SK-N-SH (cell line): Measurements from ENCODE around the gene RORB.

Experiments used
- EP300 ChIP-seq, 2 experiments: IDR thresholded peaks; 2 replicates each; pipeline versions ENCODE4 v1.4.0 to v1.6.1; 2012; ENCODE audit warnings: borderline replicate concordance in 1 of 2, low read depth in 1 of 2, low read length in 1 of 2
- EZH2phosphoT487 ChIP-seq: fragments of 200-600 bp; sonication (generic); IDR thresholded peaks from 2 replicates; pipeline ENCODE4 v1.6.1; 2017; ENCODE audit warnings: low read depth, mixed run types, mild to moderate bottlenecking, antibody characterized with exemption, moderate library complexity, borderline replicate concordance
- MEF2A ChIP-seq: IDR thresholded peaks from 2 replicates; pipeline ENCODE4 v1.4.0; 2012; ENCODE audit warnings: low read depth, borderline replicate concordance
- NRF1 ChIP-seq: IDR thresholded peaks from 2 replicates; pipeline ENCODE4 v1.6.1; 2012; ENCODE audit warnings: low read depth, mild to moderate bottlenecking, low read length
- SIN3A ChIP-seq: IDR thresholded peaks from 2 replicates; pipeline ENCODE4 v1.6.1; 2012; ENCODE audit warnings: low read depth, mild to moderate bottlenecking, low read length, moderate library complexity, borderline replicate concordance
- TF ChIP-seq, protein P1 (sequence below): fragments of 200-600 bp; sonication (generic); IDR thresholded peaks from 2 replicates; pipeline ENCODE4 v1.6.1; 2017; ENCODE audit warnings: antibody characterized with exemption, mild to moderate bottlenecking, moderate library complexity
- TF ChIP-seq, protein P2 (sequence below): IDR thresholded peaks from 2 replicates; pipeline ENCODE4 v1.4.0; 2012; ENCODE audit warnings: low read depth

DNA sequence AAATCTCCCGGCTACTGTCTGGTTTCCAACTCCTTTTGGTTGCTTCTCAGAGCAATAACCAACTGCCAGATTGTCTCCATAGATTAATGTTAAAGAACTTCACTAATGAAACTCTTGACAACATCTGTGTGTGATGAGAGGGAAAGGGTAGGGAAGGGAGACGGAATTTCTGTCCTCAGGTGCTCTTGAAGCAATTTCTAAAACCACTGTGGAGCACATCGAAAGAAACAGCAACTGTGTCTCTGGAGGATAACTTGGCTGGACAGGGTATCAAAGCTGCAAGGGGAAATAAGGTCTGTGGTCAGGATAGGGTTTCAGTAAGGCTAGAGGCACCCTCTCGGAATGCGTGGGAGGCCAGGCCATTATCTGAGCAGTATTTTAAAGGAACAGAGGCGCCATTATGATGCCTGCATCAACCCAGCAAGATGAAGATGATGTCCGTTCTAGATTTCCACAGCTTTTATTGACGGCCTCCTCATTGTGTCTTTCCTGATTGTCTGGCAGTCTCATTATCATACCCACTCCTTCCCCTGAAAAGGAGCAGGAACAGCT lies 76.6 kb downstream of the RORB start:
- TF ChIP-seq NRF1 (no peak), SIN3A (no peak), EP300 (IDR thresholded peaks at IDR 0.05; ENCODE audit: borderline replicate concordance in 1 of 2, low read depth in 1 of 2, low read length in 1 of 2) (no peak), EZH2phosphoT487 (no peak), MEF2A (no peak)
- TF ChIP-seq, protein P1, sequence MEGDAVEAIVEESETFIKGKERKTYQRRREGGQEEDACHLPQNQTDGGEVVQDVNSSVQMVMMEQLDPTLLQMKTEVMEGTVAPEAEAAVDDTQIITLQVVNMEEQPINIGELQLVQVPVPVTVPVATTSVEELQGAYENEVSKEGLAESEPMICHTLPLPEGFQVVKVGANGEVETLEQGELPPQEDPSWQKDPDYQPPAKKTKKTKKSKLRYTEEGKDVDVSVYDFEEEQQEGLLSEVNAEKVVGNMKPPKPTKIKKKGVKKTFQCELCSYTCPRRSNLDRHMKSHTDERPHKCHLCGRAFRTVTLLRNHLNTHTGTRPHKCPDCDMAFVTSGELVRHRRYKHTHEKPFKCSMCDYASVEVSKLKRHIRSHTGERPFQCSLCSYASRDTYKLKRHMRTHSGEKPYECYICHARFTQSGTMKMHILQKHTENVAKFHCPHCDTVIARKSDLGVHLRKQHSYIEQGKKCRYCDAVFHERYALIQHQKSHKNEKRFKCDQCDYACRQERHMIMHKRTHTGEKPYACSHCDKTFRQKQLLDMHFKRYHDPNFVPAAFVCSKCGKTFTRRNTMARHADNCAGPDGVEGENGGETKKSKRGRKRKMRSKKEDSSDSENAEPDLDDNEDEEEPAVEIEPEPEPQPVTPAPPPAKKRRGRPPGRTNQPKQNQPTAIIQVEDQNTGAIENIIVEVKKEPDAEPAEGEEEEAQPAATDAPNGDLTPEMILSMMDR, result no peak
- TF ChIP-seq, protein P2, sequence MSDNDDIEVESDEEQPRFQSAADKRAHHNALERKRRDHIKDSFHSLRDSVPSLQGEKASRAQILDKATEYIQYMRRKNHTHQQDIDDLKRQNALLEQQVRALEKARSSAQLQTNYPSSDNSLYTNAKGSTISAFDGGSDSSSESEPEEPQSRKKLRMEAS, result no peak
